K562 (cell line): ENCODE measurements around the gene GABRR3. TPM values are rescaled to one million over a fixed set of nuclear protein-coding genes. Genes with fewer than 3 reads are reported as not detected.

ENCODE experiments used
- ARID2 ChIP-seq: fragments of 450-650 bp; IDR thresholded peaks from 2 replicates; pipeline ENCODE4 v1.6.1; 2017; ENCODE audit warnings: antibody characterized with exemption, mild to moderate bottlenecking
- BRD4 ChIP-seq: fragments of 200-600 bp; sonication (generic); IDR thresholded peaks from 2 replicates; pipeline ENCODE4 v1.6.1; 2017; ENCODE audit warnings: inconsistent platforms
- CBX2 ChIP-seq: fragments of 200-600 bp; sonication (generic); IDR thresholded peaks from one replicate; pipeline ENCODE4 v1.6.1; 2012; ENCODE audit warnings: mild to moderate bottlenecking, low read length, inconsistent platforms; ENCODE audit not compliant: insufficient read depth, poor library complexity, severe bottlenecking
- CLOCK ChIP-seq: fragments of 250-450 bp; sonication (Bioruptor Pico); IDR thresholded peaks from 2 replicates; pipeline ENCODE4 v1.4.0; 2020; ENCODE audit warnings: mild to moderate bottlenecking, moderate library complexity, borderline replicate concordance
- CREM ChIP-seq: IDR thresholded peaks from 2 replicates; pipeline ENCODE4 v1.6.1; 2014; ENCODE audit warnings: antibody characterized with exemption, low read depth
- DLX4 ChIP-seq: fragments of 250-450 bp; sonication (Bioruptor Pico); IDR thresholded peaks from 2 replicates; pipeline ENCODE4 v1.6.1; 2021; ENCODE audit warnings: mild to moderate bottlenecking
- DNMT1 ChIP-seq: fragments of 450-650 bp; IDR thresholded peaks from 2 replicates; pipeline ENCODE4 v1.6.1; 2016; ENCODE audit warnings: antibody characterized with exemption, mild to moderate bottlenecking
- ETS2 ChIP-seq: IDR thresholded peaks from 2 replicates; pipeline ENCODE4 v1.6.1; 2016; ENCODE audit warnings: borderline replicate concordance, missing genetic modification characterization, mild to moderate bottlenecking, moderate library complexity, missing compliant biosample characterization; ENCODE audit not compliant: poor library complexity, severe bottlenecking
- GABPB1 ChIP-seq: sonication (generic); formaldehyde crosslinking; IDR thresholded peaks from 2 replicates; pipeline ENCODE4 v1.8.0; 2022; ENCODE audit warnings: mild to moderate bottlenecking, missing genetic modification reagents
- HDAC8 ChIP-seq: fragments of 450-650 bp; IDR thresholded peaks from 2 replicates; pipeline ENCODE4 v1.6.1; 2016; ENCODE audit warnings: mild to moderate bottlenecking, missing genetic modification characterization, moderate library complexity, missing compliant biosample characterization
- HMBOX1 ChIP-seq: sonication (generic); IDR thresholded peaks from 2 replicates; pipeline ENCODE4 v1.6.1; 2016
- JUNB ChIP-seq: fragments of 450-650 bp; formaldehyde crosslinking; conservative IDR thresholded peaks from 2 replicates; pipeline ENCODE4 v1.4.0; 2020; ENCODE audit warnings: mild to moderate bottlenecking
- NFIC ChIP-seq: fragments of 450-650 bp; IDR thresholded peaks from 2 replicates; pipeline ENCODE4 v1.6.1; 2017; ENCODE audit warnings: mild to moderate bottlenecking, inconsistent platforms
- PHTF2 ChIP-seq: fragments of 250-450 bp; sonication (Bioruptor Pico); IDR thresholded peaks from 2 replicates; pipeline ENCODE4 v1.5.0; 2021; ENCODE audit warnings: mild to moderate bottlenecking
- POLR2H ChIP-seq: IDR thresholded peaks from 2 replicates; pipeline ENCODE4 v1.6.1; 2016; ENCODE audit warnings: missing genetic modification characterization, low read depth, mild to moderate bottlenecking, control low read depth, missing compliant biosample characterization, moderate library complexity
- SAP30 ChIP-seq: fragments of 200-600 bp; sonication (generic); IDR thresholded peaks from 2 replicates; pipeline ENCODE4 v1.6.1; 2012; ENCODE audit warnings: borderline replicate concordance, low read depth, mild to moderate bottlenecking, moderate library complexity, low read length, control low read depth, inconsistent platforms; ENCODE audit not compliant: insufficient read depth, poor library complexity, severe bottlenecking
- SMC3 ChIP-seq: conservative IDR thresholded peaks from 2 replicates; pipeline ENCODE4 v1.6.1; 2011; ENCODE audit warnings: low read depth, low read length, improper control_type of control experiment; ENCODE audit not compliant: insufficient read depth
- ZKSCAN8 ChIP-seq: fragments of 200-800 bp; sonication (Bioruptor generic); IDR thresholded peaks from 2 replicates; pipeline ENCODE4 v1.6.1; 2016; ENCODE audit warnings: missing genetic modification characterization, missing compliant biosample characterization
- ZNF354B ChIP-seq: fragments of 250-450 bp; sonication (Bioruptor Pico); IDR thresholded peaks from 2 replicates; pipeline ENCODE4 v1.4.0; 2020
- ZNF644 ChIP-seq: fragments of 200-800 bp; sonication (Bioruptor generic); IDR thresholded peaks from 2 replicates; pipeline ENCODE4 v1.6.1; 2016; ENCODE audit warnings: low read depth, missing genetic modification characterization, missing compliant biosample characterization
- ZNF764 ChIP-seq: fragments of 250-450 bp; sonication (Bioruptor Pico); IDR thresholded peaks from 2 replicates; pipeline ENCODE4 v1.4.0; 2020; ENCODE audit warnings: low read depth, mild to moderate bottlenecking, moderate library complexity
- ZNF778 ChIP-seq: fragments of 450-650 bp; formaldehyde crosslinking; IDR thresholded peaks from 2 replicates; pipeline ENCODE4 v1.4.0; 2020; ENCODE audit warnings: mild to moderate bottlenecking, moderate library complexity
- polyA plus RNA-seq, 8 experiments: library from polyadenylated mRNA; depleted of rRNA in 4 of 8; stranded (reverse) in 5 of 8; unstranded in 3 of 8; fragments of >200 nt; fragmentation: Nextera tagmentation in 2 of 8; fragmentation: Illumina TruSeq in 1 of 8; extraction: Ambion mirVana in 2 of 8; extraction: Trizol in 1 of 8; gene quantifications; 2 replicates each; pipeline versions ENCODE4 v1.2.1 to v1.2.3, GENCODE V29; 2011 to 2014; ENCODE audit warnings: inconsistent platforms in 1 of 8, missing spikeins in 1 of 8
- total RNA-seq, 7 experiments: library from RNA; depleted of rRNA in 6 of 7; stranded (reverse); fragments of >200 nt in 6 of 7; fragmentation: Illumina TruSeq in 2 of 7; extraction: Trizol in 2 of 7; gene quantifications; 2 replicates each; pipeline versions ENCODE4 v1.2.1 to v1.2.3, GENCODE V29; 2011 to 2021; ENCODE audit warnings: low replicate concordance in 1 of 7
- TF ChIP-seq, protein P1 (sequence below): fragments of 200-800 bp; sonication (Bioruptor generic); IDR thresholded peaks from 2 replicates; pipeline ENCODE4 v1.6.1; 2017; ENCODE audit warnings: missing genetic modification characterization, missing compliant biosample characterization

GABRR3 gene
- total and polyA plus RNA-seq, 9 of the 15 experiments (the other 6 are each of a cell fraction or from before 2014, with no cell fraction given): not detected

DNA sequence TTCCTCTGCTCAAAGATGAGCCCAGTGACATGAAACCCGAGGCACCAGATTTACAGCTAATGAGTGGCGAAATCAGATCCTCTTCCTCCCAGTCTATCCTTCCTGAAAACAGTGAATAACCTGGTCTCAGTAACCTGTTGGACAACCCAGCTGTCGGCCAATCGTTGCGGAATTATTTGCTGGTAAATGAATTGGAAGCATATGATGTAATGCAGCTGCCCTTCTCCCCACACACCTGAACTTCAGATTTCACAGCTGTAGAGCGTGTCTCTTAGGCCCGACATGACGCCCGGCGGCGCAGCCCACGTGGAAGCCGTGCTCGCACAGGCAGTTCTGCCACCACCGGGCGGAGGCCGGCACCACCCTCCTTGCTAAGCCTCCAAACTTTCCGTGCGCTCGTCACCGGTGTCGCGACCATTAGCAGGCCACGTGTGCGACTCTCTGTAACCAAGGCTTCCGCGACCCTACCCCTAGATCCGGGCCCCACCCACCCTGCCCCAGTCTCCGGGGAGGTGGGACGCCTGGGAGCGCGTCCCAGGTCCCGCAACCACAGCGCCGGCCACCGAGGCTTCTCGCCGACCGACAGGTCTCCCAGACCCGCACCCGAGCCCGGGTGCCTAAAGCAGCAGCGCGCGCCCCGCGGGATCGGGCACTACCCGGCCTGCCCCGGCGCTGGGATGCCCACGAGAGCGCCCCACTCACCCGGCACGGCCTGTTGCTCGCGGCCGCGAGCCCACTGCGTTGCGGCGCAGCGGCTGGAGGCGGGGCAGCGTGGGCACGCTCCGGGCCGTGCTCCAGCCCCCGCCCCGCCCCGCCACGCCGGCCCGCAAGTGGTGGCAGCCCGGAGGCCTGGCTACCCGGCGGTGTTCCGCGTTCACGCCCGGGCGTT, 63.2 kb downstream of the GABRR3 start, which contains the start of gene RIOX2 (continued):
- TF ChIP-seq, protein P1, sequence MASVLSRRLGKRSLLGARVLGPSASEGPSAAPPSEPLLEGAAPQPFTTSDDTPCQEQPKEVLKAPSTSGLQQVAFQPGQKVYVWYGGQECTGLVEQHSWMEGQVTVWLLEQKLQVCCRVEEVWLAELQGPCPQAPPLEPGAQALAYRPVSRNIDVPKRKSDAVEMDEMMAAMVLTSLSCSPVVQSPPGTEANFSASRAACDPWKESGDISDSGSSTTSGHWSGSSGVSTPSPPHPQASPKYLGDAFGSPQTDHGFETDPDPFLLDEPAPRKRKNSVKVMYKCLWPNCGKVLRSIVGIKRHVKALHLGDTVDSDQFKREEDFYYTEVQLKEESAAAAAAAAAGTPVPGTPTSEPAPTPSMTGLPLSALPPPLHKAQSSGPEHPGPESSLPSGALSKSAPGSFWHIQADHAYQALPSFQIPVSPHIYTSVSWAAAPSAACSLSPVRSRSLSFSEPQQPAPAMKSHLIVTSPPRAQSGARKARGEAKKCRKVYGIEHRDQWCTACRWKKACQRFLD: 0 out of 2 replicates have a peak, but pooled peaks have one; percentile 47
- TF ChIP-seq POLR2H (no peak), ETS2 (no peak), NFIC (no peak), CREM (peak; percentile 54; the same call in 1 of the 2 replicates), ZNF778 (CRISPR knock-in tag) (no peak), SAP30 (no peak), BRD4 (no peak), CLOCK (CRISPR knock-in tag) (no peak), HMBOX1 (no peak), JUNB (CRISPR knock-in tag) (no peak), GABPB1 (CRISPR knock-in tag) (no peak), ZNF764 (CRISPR knock-in tag) (no peak), ARID2 (no peak), ZNF644 (tag) (no peak), ZNF354B (CRISPR knock-in tag) (no peak), HDAC8 (tag) (no peak), CBX2 (no peak), DNMT1 (no peak), SMC3 (no peak), ZKSCAN8 (CRISPR knock-in tag) (no peak), PHTF2 (CRISPR knock-in tag) (no peak), DLX4 (CRISPR knock-in tag) (no peak)
